Upper lobe of right lung (tissue), 1 donor: ENCODE measurements around the gene ECT2. TPM values are rescaled to one million over a fixed set of nuclear protein-coding genes. Genes with fewer than 3 reads are reported as not detected.

Experiments
- ATAC-seq: fragments of 200-7000 bp; cut with Tn5 transposase; one replicate; pipeline ENCODE4 v1.9.1; 2020; ENCODE audit warnings: mild to moderate bottlenecking, moderate library complexity
- DNase-seq: peaks from one replicate; pipeline ENCODE4 v3.0.0-alpha.2; 2020
- H3K27ac ChIP-seq: fragments of 200-600 bp; one replicate; pipeline ENCODE4 v1.8.0; 2022
- H3K27me3 ChIP-seq: fragments of 200-600 bp; one replicate; pipeline ENCODE4 v1.8.0; 2022; ENCODE audit warnings: mild to moderate bottlenecking
- H3K36me3 ChIP-seq: fragments of 200-600 bp; one replicate; pipeline ENCODE4 v1.8.0; 2022
- H3K4me1 ChIP-seq: fragments of 200-600 bp; one replicate; pipeline ENCODE4 v1.8.0; 2022
- H3K4me3 ChIP-seq: fragments of 200-600 bp; one replicate; pipeline ENCODE4 v1.8.0; 2022; ENCODE audit warnings: mild to moderate bottlenecking
- H3K9me3 ChIP-seq: fragments of 200-600 bp; one replicate; pipeline ENCODE4 v1.8.0; 2022
- intact Hi-C: fragments of 100-400 bp; cut with DNase I; formaldehyde crosslinking; loops from one replicate; pipeline ENCODE4 v1.11.0; 2022
- total RNA-seq: library from RNA; stranded (reverse); fragmentation: NEBNext Ultra II Directional; extraction: Animal tissue kit (Norgen Biotek cat#: 25700); gene quantifications from one replicate; pipeline ENCODE4 v1.2.1, GENCODE V29; 2021
- TF ChIP-seq, protein P1 (sequence below): fragments of 200-600 bp; IDR thresholded peaks from one replicate; pipeline ENCODE4 v1.8.0; 2022; ENCODE audit warnings: antibody characterized with exemption
- donor health status: DM: no; HTN: yes; CAD: no; lungs with severe emphysema.

ECT2 gene
- total RNA-seq, 1 donor from 2014 or later = 12.2 TPM

DNA sequence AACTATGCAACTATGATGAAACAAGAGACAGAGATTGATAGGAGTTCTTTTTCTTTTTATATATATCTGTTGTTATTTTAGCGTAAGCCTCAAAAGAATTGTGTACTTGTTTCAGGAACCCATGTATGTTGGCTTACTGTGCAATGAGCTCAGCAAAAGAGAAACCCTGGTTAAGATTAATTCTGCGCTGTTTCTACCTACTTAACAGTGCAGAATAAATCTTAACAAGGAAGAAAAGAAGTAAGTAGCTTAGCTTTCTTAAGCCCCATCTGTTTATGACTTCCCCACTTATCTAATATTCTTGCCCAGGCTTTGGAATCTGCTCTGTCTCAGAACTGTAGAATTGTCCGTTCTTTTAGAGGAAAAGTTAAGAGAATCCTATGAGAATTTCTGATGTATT, 27.4 kb downstream of the ECT2 start:
- DNase-seq (no peak), ATAC-seq (no peak)
- Histone ChIP-seq H3K4me3 (no peak overlapping the region), H3K27ac (no peak overlapping the region), H3K36me3 (peaks cover 15% of the 10 kb centered on the region), H3K4me1 (no peaks in the 10 kb centered on the region), H3K9me3 (no peaks in the 10 kb centered on the region), H3K27me3 (no peaks in the 10 kb centered on the region)
- TF ChIP-seq, protein P1, sequence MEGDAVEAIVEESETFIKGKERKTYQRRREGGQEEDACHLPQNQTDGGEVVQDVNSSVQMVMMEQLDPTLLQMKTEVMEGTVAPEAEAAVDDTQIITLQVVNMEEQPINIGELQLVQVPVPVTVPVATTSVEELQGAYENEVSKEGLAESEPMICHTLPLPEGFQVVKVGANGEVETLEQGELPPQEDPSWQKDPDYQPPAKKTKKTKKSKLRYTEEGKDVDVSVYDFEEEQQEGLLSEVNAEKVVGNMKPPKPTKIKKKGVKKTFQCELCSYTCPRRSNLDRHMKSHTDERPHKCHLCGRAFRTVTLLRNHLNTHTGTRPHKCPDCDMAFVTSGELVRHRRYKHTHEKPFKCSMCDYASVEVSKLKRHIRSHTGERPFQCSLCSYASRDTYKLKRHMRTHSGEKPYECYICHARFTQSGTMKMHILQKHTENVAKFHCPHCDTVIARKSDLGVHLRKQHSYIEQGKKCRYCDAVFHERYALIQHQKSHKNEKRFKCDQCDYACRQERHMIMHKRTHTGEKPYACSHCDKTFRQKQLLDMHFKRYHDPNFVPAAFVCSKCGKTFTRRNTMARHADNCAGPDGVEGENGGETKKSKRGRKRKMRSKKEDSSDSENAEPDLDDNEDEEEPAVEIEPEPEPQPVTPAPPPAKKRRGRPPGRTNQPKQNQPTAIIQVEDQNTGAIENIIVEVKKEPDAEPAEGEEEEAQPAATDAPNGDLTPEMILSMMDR = no peak
- intact Hi-C loops = no loop called here

DNA sequence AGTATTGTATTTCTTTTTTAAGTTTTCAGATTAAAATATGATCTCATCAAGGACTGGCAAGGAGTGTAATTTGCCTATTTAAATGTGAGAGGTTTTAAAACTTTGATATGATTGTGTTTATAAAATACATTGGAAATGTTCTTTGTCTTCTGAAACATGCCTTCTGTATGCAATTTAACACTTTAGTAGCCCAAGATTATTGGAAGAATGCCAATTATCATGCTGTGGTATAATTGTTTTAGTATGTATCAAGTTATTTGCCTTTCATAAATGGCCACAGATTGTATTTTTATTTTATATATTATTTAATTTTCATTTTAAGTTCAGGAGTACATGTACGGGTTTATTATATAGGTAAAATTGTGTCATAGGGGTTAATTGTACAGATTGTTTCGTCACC, 31.7 kb downstream of the ECT2 start:
- no peaks in the 10 kb centered on the region for H3K9me3 ChIP-seq
- no peak for DNase-seq
- TF ChIP-seq, protein P1 = no peak
- no peaks in the 10 kb centered on the region for H3K4me1 ChIP-seq
- H3K27me3 ChIP-seq = no peaks in the 10 kb centered on the region
- no peak overlapping the region for H3K27ac ChIP-seq
- no peaks in the 10 kb centered on the region for H3K36me3 ChIP-seq
- ATAC-seq = no peak
- no peak overlapping the region for H3K4me3 ChIP-seq
- intact Hi-C loops = no loop called here

DNA sequence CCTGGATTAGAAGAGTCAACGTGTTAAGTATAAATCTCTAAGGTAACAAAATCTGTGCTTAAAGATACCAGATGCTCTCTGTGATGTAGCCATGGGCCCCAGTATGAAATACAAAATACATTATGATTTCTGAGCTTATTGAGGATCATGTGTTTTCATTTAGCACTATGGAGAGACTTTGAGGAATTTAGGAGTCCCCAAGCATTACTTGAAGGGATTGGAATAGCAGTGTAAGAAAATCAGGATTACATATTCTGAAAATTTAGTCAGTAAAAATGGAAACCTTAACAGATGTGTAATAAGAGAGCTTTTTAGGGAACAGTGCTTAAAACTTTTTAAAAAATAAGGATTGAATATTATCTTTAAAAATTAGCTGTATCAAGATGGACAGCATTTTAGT, 35.5 kb downstream of the ECT2 start:
- DNase-seq (no peak), ATAC-seq (no peak)
- intact Hi-C loops = no loop called here
- Histone ChIP-seq H3K4me1 (no peaks in the 10 kb centered on the region), H3K36me3 (no peaks in the 10 kb centered on the region), H3K27me3 (no peaks in the 10 kb centered on the region), H3K4me3 (no peak overlapping the region), H3K27ac (no peak overlapping the region), H3K9me3 (no peaks in the 10 kb centered on the region)
- TF ChIP-seq, protein P1 = no peak

DNA sequence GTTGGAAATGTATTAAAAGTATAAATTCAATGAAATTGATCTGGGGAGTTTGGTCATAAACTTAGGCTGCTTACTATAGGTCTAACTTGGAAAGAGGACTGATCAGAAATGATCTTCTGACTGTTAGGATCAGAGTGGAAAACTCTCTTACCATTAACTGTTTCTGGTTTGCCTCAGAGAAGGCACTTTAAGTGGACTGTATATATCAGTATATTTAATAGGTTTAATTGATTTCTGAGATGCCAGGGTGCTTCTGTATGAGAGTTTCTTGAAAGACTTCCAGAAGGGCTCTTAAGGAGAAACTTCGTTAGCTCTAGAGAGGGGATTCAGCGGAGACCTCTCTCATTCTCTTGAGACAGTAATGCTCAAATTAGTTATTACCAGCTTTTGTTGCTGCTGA, 36.5 kb downstream of the ECT2 start:
- Histone ChIP-seq H3K4me3 (no peak overlapping the region), H3K27me3 (no peaks in the 10 kb centered on the region), H3K9me3 (no peaks in the 10 kb centered on the region), H3K4me1 (no peaks in the 10 kb centered on the region), H3K36me3 (no peaks in the 10 kb centered on the region), H3K27ac (no peak overlapping the region)
- TF ChIP-seq, protein P1 = no peak
- intact Hi-C loops = no loop called here
- DNase-seq (no peak), ATAC-seq (no peak)

DNA sequence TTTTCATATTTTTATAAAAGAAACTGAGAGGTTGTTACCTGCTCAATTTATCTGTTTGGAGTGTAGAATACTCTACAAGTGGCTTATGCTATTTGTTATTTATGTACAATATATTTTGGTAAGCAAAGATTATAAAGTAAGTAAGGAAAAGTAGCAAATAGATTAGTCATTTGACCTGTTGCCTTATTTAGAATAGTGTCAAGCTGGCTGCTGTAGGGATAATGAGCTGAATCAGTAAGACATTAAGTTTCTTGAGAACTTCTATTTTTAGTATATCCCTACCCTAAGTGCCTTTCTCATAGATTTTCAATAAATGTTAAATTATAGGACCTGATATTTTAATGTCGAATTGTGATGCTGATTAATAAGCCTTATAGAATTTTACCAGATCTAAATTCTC, 37.2 kb downstream of the ECT2 start:
- ATAC-seq (no peak), DNase-seq (no peak)
- Histone ChIP-seq H3K27ac (no peak overlapping the region), H3K9me3 (no peaks in the 10 kb centered on the region), H3K4me3 (no peak overlapping the region), H3K36me3 (no peaks in the 10 kb centered on the region), H3K27me3 (no peaks in the 10 kb centered on the region), H3K4me1 (no peaks in the 10 kb centered on the region)
- intact Hi-C loops = no loop called here
- TF ChIP-seq, protein P1 = no peak

DNA sequence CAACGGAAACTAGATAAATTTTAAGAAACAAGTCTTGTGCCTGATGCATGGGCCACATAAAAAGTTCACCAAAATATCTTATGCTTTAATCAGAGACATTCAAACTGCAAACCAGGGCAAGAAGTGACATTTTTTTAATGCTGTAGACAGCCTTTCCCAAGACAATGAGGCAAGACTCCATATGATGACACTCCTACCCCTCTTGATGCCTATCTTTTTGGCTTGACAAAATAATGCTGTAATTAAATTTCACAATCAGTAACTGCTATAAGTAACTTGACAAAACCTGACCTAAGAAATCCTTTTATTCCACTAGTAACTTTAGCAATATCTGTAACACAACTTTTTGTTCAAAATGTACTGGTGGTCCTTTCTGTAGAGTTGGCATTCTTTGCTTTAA, 48.7 kb downstream of the ECT2 start:
- no peaks in the 10 kb centered on the region for H3K9me3 ChIP-seq
- H3K4me1 ChIP-seq = no peaks in the 10 kb centered on the region
- TF ChIP-seq, protein P1 = no peak
- intact Hi-C loops = no loop called here
- no peaks in the 10 kb centered on the region for H3K36me3 ChIP-seq
- DNase-seq (no peak), ATAC-seq (no peak)
- no peaks in the 10 kb centered on the region for H3K27me3 ChIP-seq
- H3K27ac ChIP-seq = no peak overlapping the region
- H3K4me3 ChIP-seq = no peak overlapping the region
